Activated CD4-positive, CD25-positive, alpha-beta regulatory T cell (primary cell): ENCODE results near the gene NOXA1.

Source experiments
- DNase-seq, 4 experiments: peaks; one replicate each; lab custom pipeline; 2025; lab: John Stamatoyannopoulos, UW

NOXA1 gene

DNA sequence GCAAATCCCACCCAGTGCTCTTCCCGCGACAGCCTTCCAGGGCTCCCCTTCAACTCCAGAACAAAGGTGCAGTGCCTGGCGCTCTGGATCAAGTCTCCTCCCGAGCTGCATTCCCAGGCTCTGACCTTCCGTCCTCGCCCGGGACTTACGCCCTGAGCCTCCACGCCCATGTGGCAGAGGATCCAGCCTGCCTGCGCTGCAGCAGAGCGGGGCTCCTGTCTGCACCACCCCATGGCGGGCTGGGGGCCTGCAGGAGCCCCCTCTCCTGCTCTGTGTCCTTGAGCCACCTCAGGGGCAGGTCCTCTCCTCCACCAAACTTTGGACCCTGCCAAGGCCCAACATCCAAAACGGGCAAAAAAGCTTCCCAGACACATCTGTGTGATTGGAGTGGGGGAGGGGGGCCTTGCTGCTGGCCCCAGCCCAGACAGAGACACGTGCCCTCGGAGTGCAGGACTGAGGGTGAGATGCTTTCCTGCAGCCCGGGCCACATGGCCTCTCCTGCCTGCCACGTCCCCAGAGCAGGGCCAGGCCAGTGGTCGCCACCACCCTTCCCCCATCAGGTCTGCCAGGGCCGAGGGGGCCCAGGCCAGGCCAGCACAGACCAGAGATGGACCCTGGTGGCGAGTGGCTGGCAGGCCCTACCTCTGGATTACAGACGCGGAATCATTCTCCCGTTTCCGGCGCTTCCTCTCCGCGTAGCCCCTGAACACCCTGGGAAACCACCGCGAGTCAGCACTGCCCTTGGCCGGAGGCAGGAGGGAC, 31.6 kb downstream of the NOXA1 start:
- DNase-seq = no peak

DNA sequence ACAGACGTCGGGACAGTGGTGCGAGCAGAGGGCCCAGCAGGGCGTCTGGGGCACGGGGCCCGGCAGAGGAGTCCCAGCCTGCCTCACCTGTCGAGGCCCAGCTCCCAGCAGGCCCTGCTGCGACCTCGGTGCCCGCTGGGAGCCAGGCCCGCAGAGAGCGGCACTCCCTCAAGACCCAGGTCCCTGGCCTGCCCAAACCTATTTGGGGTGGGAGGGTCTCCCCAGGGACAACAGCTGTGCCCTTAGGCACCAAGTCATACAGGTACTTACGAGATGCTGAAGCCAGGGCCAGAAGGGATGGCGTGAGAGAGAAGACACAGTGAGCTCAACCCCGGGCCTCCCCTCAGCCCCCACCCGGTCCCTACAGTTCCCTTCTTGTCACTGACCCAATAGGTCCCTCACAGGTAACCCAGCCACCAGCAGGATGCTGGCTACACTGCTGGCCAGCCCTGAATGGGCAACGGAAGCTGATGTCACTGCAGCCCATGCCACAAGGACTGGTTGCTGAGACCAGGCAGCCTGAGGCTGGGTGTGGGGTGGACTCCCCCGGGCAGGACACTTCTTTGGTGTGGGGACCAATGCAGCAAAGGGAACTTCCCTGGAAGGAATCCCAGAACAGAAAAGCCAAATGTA, 32.3 kb downstream of the NOXA1 start:
- DNase-seq = no peak

DNA sequence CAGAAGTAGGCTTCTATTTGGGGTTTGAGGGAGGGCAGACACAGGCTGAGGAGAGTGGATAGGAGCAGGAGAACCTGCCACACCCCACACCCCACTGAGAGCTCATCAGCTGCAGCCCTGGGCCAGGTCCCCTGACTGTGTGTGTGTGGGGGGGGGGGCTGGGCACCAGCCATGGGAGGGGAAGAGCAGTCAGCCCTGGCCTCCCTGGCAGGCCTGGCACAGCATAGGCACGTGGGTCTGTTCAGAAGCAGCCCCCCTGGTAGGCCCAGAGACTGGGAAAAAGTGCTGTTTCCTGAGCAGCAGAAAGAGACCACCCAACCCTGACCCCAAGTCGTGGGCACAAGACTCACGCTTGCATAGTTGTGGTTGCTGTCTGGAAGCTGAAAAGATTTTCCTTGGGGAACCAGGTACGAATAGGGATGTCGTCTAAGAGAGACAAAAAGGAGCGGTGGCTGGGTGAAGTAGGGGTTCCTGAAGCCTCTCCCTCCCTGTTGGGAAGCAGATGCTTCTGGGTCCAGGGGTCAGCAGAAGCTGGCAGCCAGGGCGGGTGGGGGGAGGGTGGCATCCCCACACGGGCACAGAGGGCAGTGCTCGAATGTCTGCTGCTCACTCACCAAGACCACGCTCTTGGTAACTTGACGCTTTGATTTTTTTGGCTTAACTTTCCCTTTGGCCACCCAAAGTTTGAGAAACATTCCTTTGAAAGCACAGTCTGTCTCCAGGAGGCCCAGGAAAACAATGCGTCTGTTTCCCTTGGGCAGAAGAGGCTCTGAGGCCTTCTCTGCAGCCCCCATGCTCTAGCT, 33.1 kb downstream of the NOXA1 start:
- DNase-seq = no peak

DNA sequence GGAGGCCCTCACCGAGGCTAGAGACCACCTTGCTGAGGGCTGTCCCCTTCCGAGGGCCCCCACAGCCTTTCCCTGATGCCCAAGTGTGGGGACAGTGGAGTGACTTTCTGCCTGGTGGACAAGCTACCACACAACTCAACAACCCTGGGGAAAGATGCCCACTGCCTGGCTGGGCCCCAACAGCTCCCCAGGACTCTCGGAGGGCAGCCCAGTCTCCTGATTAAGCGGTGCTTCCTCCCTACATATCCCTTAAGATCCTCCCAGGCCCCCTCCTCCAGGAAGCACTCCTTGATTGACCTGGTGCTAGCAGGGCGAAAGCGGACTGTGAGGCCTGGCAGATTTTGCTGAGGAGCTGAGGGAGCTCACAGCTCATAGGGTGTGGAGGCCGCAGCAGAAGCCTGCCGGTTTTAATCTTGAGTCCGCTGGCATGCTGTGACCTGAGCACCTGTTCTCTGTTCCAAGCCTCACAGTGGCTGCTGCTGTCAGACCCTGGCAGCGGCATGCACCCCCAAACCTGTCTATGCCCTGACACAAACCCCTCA, 33.7 kb downstream of the NOXA1 start:
- no peak for DNase-seq

DNA sequence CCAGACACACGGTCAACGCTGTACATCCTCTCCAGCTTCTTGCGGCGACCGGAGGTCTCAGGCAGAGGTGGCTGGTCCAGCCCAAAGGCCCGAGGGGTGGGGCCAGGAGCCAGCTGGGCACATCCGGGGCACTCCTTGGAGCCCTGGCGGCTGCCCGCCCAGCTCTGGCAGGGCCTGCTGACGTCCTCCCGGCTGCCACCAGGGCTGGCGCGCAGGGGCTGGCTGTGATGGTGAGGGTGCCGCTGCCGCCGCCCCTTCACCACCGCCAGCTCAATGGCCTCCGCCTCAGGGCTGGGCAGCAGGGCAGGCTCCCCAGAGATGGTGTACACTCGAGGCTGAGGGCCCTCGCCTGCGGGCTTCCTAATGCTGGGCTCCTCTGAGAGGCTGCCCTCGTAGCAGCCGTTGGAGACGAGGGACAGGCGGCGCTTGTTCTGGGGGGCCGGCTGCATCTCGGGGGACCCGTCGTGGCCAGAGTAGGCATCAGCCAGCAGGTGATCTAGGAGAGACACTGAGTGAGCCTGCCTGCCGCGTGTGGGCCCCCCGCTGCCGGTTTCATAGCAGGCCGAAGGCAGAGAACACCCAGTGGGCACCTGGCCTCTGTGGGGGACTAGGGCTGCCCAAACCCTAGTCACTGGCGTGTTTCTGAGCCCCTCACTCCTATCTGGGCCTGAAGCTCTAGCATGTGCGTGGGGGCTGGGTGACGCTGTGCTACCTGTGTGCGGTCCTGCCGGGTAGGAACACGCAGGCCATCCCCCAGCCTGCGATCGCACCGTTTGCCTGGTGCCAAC, 34.4 kb downstream of the NOXA1 start:
- no peak for DNase-seq

DNA sequence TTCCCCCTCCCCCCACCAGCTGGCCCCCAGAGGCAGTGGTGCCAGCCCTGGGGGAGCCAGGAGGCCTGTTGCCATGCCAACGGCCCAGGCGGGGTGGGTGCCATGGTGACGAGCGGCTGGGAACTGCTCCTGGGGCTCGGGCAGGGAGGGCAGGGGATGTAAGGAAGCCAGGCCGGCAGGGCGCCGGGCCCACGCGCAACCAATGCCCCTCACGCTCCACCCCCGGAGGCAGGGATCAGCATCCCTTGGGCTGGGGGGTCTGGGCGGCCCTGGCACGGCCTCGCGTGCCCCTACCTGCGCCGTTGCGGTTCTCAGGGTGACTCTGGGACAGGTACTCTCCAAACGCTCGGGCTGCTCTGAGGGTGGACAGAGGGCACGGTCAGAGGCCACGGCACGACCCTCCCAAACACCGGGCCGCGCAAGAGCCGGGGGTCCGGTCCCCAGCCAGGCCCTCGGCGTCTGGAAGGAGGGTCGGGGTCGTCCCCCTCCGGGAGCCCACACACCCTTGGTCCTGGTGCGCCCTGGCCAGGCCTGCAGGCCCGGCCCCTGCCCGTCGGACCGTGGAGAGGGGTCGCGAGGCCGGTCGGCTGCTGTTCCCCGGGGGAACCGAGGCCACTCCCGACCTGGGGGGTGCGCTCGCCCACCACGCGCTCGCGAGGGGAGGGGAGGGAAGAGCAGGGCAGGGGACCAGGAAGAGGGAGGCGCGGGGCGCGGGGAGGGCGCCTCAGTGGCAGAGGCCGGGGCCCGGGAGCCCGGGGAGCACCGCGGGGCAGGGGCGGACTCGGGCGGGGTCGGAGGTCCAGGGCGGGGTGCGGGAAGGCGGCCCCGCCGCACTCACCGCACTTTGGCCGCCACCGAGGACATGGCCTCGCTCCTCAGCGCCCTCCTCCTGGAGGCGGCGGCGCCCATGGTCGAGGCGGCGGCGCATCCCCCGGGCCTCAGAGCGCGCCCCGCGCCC, 35.3 kb downstream of the NOXA1 start:
- no peak for DNase-seq

DNA sequence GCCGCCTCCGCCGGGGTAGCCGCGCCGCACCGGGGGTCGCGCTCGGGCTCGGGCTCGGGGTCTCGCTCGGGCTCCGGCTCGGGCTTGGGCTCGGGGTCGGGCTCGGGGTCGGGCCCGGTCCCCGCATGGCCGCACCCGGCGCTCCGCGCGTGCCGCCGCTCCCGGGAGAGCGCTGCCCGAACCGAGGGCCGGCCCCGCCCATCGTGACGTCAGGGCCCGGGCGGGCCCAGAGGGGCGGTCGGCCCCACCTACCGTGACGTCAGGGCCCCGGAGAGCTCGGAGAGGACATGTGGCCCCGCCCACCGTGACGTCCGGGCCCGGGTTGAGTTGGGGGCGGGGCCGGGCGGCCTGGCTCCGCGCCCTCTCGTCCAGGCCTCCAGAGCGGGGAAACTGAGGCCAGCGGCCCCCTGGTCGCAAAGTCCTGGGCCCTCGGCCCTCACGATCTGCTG, 36.0 kb downstream of the NOXA1 start, which contains the start of gene NSMF:
Gene NSMF (minus strand): TSS at position 183 of the 449 bp plus-strand sequence. CDS start 232 bp downstream, outside the sequence.
- DNase-seq = peak; percentile 87 to 95 (median 91)

DNA sequence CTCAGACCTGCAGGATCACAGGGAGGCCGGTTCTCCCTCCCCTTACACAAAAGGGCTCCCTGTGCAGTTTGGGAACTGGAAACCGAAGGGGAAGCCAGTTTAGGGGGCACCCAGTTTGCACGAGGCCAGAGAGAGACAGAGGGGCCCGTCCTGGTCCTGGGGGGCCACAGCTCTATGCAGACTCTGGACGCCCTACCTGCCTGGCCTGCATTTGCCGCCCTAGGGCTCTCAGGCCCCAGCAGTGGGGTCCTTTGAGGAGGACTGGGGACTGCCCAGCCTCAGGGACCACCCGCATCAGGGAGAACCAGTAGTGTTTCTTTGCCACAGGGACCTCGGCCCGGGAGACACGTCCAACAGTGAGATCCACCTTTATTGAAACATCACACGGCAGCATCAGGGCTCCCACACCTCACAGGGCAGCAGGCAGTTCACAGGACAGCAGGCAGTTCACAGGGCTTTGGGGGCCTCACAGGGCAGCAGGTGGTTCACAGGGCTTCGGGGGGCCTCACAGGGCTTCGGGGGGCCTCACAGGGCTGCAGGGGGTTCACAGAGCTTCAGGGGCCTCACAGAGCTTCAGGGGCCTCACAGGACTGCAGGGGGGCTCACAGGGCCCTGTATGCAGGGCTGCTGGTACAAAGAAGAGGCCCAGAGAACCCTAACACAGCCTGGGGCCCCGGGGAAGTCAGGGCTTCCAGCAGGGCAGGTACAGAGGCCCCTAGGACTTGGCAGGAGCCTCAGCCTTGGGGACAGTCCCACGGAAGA, 36.6 kb downstream of the NOXA1 start:
- no peak for DNase-seq

DNA sequence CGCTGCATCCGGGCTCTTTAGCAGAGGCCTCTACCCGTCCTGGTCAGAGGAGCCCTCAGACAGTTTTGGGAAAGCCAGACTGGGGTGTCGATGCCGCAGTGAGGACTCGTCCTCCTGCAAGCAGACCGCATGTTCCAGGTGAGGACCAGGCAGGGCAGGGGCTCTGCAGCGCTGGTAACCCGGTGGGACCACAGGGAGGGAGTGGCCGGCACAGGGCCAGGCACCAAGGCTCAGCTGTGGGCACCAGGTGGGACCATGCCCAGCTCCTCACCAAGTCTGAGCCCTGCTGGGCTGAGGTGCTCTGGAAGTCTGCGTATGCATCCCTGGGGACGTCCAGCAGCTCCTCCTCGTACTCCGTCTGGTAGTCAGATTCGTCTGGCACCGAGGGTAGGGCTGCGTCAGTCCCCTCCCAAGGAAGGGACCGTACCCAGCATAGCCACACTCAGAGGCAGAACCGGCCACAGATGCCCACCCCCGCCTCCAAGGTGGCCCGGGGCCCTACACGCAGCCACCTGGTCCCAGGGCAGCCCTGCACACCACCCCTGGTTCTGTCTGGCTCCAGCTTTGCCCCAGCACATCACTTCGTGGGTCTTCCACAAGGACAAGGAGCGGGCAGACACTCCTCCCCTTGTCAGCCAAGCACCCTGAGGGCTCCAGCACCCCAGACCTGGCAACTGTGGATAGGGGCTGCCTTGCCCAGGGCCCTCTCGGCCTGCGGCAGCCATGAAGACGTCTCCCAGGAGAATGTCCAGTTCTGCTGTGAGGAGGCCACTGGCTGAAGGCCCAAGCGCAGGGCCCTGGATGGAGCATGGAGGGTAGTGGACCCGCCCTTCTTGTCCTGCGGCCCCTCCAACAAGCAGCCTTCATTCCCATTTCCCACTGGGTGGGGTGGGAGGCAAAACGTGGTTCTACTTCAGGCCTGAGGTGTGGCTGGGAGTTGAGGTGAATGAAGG, 37.4 kb downstream of the NOXA1 start:
- no peak for DNase-seq

DNA sequence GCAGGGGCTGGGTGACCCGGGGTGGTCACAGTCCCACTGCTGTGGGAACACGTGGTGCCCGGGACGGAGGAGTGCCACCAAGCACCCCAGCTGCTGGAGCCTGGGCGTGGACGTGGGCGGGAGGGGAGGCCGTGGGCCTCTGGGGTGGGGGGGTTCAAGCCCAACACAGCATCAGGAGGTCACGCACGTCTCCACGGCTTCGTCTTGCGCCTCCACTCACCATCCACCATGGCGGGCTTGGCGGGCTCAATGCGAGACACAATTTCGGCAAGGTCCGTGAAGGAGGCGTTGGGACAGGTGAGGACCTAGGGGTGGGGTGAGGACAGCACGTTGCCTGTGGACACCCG, 38.1 kb downstream of the NOXA1 start:
- no peak for DNase-seq

DNA sequence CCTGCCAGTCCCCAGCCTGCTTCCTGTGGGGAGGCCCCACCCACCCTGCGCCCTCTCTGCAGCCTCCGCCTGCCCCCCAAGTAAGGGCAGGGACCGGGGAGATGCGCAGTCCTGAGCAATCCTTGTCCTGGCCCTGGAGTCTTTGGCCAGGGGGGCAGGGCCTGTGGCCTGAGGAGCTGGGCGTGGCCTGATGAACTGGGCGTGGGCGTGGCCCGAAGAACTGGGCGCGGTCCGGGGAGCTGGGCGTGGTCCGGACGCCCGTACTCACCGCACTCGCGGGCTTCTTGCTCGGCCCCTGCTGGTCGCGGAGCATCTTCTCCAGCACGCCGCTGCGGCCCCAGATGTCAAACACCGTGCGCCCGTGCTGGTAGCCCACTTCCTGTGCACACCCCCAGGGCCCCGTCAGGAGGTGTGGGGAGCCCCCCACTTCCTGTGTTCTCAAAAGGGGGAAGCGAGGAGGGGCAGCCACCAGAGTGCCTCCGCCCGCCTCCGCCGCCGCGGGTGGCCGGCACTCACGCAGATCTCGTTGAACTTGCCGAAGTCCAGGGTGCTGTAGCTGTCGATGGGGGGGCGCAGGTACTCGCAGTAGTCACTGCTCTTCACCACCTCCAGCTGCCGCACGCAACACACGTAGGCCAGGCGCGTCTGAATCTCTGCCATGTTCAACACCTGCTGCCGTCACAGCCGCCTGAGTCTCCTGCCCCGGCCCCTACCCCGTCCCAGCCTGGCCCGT, 38.6 kb downstream of the NOXA1 start:
- peak; percentile 57 to 89 (median 74) for DNase-seq

DNA sequence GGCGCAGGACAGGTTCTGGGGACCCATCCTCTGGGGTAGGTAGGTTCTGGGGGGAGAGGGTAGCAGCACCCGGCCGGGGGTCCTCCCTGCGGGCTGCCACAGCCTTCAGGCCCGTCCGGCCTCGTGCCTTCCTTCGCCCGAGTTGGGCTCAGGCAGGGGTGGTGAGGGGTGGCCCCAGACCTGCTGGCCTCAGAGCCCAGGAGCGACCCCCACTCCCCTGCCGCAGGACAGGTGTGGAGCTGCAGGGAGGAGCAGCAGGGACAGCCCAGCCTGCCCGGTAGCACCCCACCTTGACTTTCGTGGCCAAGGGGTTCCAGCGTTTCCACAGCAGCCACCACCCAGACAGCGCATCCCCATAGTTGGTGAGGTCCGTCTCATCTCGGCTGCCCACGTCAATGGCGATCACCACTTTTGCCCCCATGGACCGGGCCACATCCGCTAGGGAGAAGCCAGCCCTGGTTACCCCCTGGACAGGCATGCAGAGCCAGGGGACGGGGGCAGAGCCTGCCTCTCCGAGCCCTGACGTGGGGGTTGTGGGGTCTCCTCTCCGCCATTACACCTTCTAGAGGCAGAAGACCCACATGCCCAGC, 39.3 kb downstream of the NOXA1 start:
- no peak for DNase-seq

DNA sequence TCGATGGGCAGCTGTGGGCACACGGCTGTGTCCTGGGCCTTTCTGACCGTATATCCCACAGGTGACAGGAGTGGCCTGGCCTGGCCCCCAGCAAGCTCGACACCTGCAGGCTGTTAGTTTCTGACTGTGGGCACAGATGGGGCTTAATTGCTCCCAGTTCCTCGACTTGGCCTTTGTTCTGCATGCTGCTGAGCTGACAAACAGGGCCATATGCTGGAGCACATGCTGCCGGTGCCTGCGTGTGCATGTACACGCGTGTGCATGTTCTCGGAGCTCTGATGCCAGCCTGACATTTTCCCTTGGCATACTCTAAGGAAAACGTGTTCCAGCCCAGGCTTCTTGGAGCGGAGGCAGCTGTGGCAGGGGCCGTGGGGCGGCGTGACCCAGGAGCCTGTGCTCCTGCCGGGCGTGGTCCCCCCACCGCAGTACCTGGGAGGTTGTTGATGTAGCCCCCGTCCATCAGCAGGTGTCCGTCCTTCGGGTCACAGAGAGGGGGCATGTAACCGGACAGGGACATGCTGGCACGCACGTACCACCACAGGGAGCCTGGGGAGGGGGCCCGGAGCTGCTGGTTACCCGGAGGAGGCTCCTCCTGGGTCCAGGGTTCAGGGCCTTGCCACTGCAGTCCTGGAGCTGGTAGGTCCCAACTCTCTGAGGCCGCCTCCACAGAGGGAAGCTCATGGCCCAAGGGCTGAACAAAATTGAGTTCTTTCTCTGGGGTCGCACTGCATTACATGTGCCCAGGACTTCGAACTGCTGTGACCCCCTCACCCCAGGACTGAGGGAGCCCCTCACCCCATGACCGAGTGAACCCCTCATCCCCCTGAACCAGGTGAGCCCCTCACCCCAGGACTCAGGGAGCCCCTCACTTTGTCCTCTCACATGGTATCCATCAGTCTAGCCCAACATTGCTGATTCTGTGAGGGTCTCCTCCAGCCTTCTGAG, 40.1 kb downstream of the NOXA1 start:
- DNase-seq = no peak

DNA sequence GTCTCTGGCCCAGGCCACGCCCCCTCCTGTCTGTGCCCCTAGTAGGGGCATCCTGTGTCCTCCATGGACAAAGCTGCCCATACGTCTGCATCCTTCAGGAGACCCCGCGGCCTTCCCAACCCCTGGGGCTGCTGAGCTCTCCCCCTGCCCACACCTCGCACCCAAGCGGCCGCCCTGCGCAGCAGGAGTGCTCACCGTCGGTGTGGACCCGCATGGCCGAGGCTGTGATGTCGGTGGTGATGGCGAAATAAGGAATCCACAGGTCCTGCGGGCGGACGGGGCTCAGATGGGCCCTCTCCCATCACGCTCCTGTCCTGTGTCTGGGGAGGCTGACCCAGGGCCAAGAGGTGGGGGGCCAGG, 40.7 kb downstream of the NOXA1 start:
- DNase-seq = no peak

DNA sequence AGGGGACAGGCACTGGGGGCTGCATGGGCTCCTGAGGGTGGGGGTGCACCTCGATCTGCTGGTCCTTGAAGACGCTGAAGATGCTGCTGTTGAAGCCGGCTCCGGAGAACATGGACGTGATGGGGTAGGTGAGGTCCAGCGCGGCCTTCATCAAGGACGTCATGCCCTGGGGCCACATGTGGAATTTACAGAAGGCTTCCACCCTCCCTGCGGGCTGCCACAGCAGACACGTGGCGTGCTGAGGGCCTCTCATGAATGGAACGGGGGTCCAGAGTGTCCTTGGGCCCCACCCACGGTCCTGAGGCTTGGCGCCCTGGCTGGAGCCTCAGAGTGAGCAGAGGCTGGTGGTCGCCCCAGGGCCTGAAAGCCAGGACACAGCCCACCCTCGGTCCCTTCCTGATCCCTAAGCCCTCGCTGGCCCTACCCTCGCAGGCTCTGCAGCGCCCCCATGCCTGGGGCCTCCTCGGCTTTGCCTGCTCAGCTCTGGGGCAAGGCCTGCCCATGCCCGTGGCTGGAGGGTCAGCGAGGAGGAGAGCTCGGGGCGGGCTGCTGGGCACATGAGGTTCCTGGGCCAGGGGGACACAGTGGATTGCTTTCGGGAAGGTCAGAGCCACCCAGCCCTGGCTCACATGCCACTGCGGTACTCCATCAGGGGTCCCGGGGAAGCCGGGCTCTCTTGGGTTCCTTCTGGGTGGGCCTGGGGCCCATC, 41.3 kb downstream of the NOXA1 start:
- no peak for DNase-seq
